ENCODE results near the gene ACADVL. TPM values are rescaled to one million over a fixed set of nuclear protein-coding genes. Genes with fewer than 3 reads are reported as not detected.

ACADVL gene
- total and polyA plus RNA-seq, 2 donors (not counting 1 experiment from before 2014, with no cell fraction given), result 640 to 696 TPM

GRCh38 chr17:7249830-7250229 lies 30.1 kb downstream of the ACADVL start:
- CTCF ChIA-PET, result interaction anchor here (1.0 to 1.3 kb wide), 2 partner anchors 9 to 44 kb away, joined by 3 to 4 read pairs; no protein-coding TSS in a partner anchor

More at GRCh38 chr17:7249830-7250229, 30.1 kb downstream of the ACADVL start:
- TF ChIP-seq, protein P1, sequence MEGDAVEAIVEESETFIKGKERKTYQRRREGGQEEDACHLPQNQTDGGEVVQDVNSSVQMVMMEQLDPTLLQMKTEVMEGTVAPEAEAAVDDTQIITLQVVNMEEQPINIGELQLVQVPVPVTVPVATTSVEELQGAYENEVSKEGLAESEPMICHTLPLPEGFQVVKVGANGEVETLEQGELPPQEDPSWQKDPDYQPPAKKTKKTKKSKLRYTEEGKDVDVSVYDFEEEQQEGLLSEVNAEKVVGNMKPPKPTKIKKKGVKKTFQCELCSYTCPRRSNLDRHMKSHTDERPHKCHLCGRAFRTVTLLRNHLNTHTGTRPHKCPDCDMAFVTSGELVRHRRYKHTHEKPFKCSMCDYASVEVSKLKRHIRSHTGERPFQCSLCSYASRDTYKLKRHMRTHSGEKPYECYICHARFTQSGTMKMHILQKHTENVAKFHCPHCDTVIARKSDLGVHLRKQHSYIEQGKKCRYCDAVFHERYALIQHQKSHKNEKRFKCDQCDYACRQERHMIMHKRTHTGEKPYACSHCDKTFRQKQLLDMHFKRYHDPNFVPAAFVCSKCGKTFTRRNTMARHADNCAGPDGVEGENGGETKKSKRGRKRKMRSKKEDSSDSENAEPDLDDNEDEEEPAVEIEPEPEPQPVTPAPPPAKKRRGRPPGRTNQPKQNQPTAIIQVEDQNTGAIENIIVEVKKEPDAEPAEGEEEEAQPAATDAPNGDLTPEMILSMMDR (IDR thresholded peaks at IDR 0.05), result no peak
- no peak for TF ChIP-seq EZH2 (IDR thresholded peaks at IDR 0.05; ENCODE audit: borderline replicate concordance, insufficient read depth, low read depth, low read length, poor library complexity, severe bottlenecking)
- Histone ChIP-seq H3K4me2 (replicated peaks; ENCODE audit: low read depth, low read length, poor library complexity, severe bottlenecking) (peak overlapping the region; percentile 99), H3K79me2 (ENCODE audit: control insufficient read depth, insufficient read depth, low read length) (peaks cover 64% of the 10 kb centered on the region), H3K36me3 (replicated peaks in 1 of 2; ENCODE audit: control extremely low read depth in 1 of 2, control insufficient read depth in 1 of 2, extremely low read depth in 1 of 2, insufficient read depth in 2 of 2, low read length in 1 of 2) (peaks cover 11 to 31% of the 10 kb centered on the region in 2 experiments), H3K4me3 (ENCODE audit: control extremely low read depth in 1 of 5, extremely low read depth in 1 of 5, insufficient read depth in 1 of 5, low read depth in 2 of 5, low read length in 4 of 5) (peak overlapping the region; percentile 39 to 90 (median 78)), H3K9me3 (ENCODE audit: control extremely low read depth in 1 of 3, control insufficient read depth in 2 of 3, insufficient read depth in 1 of 3, low read length in 2 of 3) (no peaks in the 10 kb centered on the region), H3K4me1 (ENCODE audit: control insufficient read depth in 2 of 2, insufficient read depth in 2 of 2, low read length in 2 of 2) (peaks cover 30 to 33% of the 10 kb centered on the region in 2 donors), H3K27ac (ENCODE audit: low read length in 2 of 2) (peak overlapping the region; percentile 13 to 100), H4K20me1 (ENCODE audit: control insufficient read depth, insufficient read depth, low read length, poor library complexity, severe bottlenecking) (peaks cover 18% of the 10 kb centered on the region), H3K9ac (ENCODE audit: low read length) (peak overlapping the region; percentile 94), H2AFZ (ENCODE audit: insufficient read depth, low read depth, low read length, poor library complexity, severe bottlenecking) (no peak overlapping the region), H3K27me3 (replicated peaks in 1 of 4; ENCODE audit: control extremely low read depth in 1 of 4, control insufficient read depth in 3 of 4, insufficient read depth in 4 of 4, low read length in 3 of 4) (no peaks in the 10 kb centered on the region)
- peak overlapping the region; percentile 94 for H3K27ac Mint-ChIP-seq
- peak overlapping the region; percentile 94 for H3K4me3 Mint-ChIP-seq
- no peaks in the 10 kb centered on the region for H3K27me3 Mint-ChIP-seq
- DNase-seq, result peak; percentile 53
- WGBS (ENCODE audit: insufficient coverage), result 50% methylated on average over 5 of the region's 7 CpGs
- no peaks in the 10 kb centered on the region for H3K9me3 Mint-ChIP-seq (ENCODE audit: insufficient read depth)
- intact Hi-C loops (cut with micrococcal nuclease), result loop anchor here (5.0 kb wide), 2 partner anchors 437 to 607 kb away; partner anchors contain the start of genes CYB5D1, NAA38, TMEM88 and TP53
- POLR2A ChIA-PET, result interaction anchor here (1.1 to 3.6 kb wide), 3 partner anchors 11 to 30 kb away, joined by 3 to 26 read pairs (median 7); partner anchors contain the start of genes ACADVL, DLG4, DVL2 and PHF23
- no peak for ATAC-seq (ENCODE audit: low read depth)
- peaks cover 44% of the 10 kb centered on the region for H3K4me1 Mint-ChIP-seq

Measured in B cell (primary cell).